ENCODE data around the gene CTSE. TPM values are rescaled to one million over a fixed set of nuclear protein-coding genes. Genes with fewer than 3 reads are reported as not detected.
"Not testable (repeated sequence)": the region's sequence is repeated elsewhere in the genome, so short reads cannot be mapped to it uniquely, and the experiment has no call there.

The CTSE gene
- polyA plus RNA-seq (2013, experiment 1 of 2) = 0.33 TPM
- not detected for polyA plus RNA-seq (2013, experiment 2 of 2)

DNA sequence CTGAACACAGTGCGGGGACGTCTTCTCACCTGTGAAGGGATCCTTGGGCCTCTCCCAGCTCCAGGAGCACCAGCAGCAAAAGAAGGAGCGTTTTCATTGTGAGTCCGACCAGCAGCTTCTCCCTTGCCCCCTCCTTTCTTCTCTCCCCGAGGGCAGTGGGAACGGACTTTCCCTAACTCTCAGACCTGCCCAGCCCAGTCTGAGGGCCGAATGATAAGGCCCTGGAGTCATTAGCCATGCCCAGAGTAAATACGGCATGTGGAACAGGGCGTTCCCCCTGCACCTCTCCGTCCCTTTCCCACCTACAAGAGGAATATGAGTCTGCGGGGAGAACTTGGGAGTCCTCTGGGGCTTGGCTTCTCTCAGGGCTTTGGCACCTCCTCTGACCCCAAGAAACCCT is at the start of gene CTSE:
CTSE (minus strand) TSS at position 201 of the 400 bp plus-strand sequence; CDS start at position 97, 104 bp downstream.
- WGBS, 2 experiments (ENCODE audit: insufficient coverage in 2 of 2) = 94 to 97% methylated on average over 8 to 9 of the region's 11 CpGs
- Histone ChIP-seq H3K4me3 (ENCODE audit: extremely low read depth, insufficient read depth, low read length, poor library complexity, severe bottlenecking) (no peak within 1 kb of the TSS), H3K9me3 (ENCODE audit: control insufficient read depth, low read length) (no peaks in the 10 kb centered on the region), H3K36me3 (ENCODE audit: control insufficient read depth, insufficient read depth, low read length) (no peaks in the 10 kb centered on the region), H3K4me1 (ENCODE audit: control insufficient read depth, insufficient read depth, low read length, poor library complexity, severe bottlenecking) (peaks cover 5% of the 10 kb centered on the region), H3K27ac (ENCODE audit: low read depth, low read length, severe bottlenecking) (no peak within 1 kb of the TSS)

DNA sequence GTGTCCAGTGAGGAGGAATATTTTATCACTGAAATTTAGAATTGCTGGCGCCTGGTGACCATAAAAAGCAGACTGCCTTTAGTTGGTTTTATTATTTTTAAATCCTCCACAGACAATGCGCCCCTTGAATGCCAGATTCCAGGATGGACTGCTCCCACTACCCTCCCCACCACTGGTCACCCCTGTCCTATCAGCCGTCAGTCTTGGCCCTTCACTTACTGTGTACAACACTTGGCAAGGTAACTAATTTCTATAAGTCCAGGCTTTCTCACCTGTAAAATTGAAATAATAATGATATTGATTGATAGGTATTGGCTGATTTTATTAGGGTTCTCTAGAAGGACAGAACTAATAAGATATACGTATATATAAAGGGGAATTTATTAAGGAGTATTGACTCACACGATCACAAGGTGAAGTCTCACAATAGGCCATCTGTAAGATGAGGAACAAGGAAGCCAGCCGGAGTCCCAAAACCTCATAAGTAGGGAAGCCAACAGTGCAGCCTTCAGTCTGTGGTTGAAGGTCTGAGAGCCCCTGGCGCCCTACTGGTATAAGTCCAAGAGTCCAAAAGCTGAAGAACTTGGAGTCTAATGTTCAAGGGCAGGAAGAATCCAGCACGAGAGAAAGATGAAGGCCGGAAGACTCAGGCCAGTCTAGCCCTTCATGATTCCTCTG is 47.1 kb upstream of the CTSE start:
- no peak overlapping the region for H3K4me3 ChIP-seq (ENCODE audit: extremely low read depth, insufficient read depth, low read length, poor library complexity, severe bottlenecking)
- H3K36me3 ChIP-seq (ENCODE audit: control insufficient read depth, insufficient read depth, low read length) = no peaks in the 10 kb centered on the region
- 92 to 96% methylated on average over 6 to 8 of the region's 9 CpGs for WGBS, 2 experiments (ENCODE audit: insufficient coverage in 2 of 2)
- no peaks in the 10 kb centered on the region for H3K4me1 ChIP-seq (ENCODE audit: control insufficient read depth, insufficient read depth, low read length, poor library complexity, severe bottlenecking)
- no peaks in the 10 kb centered on the region for H3K9me3 ChIP-seq (ENCODE audit: control insufficient read depth, low read length)
- no peak overlapping the region for H3K27ac ChIP-seq (ENCODE audit: low read depth, low read length, severe bottlenecking)

DNA sequence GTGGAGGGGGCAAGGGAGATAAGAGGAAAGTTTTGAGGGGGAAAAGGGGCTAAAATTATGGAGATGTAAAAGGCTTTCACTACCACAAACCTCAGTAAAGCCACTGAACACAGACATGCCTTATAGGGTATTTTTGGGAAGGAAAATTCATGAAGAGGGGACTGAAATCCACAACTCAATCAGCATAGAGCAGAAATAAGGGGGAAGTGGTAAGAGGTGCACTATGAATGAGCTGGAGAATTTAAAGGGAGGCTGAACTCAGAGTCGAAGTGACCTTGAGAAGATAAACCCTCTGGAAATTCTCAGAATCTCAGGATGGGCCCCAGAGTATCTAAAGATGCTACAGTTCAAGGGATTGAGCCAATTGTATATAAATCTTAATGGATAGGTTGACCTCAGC is 44.6 kb upstream of the CTSE start:
- 100% methylated on average over 1 of the region's 1 CpG; no CpG with 5 or more reads in 1 of the 2 experiments for WGBS, 2 experiments (ENCODE audit: insufficient coverage in 2 of 2)
- H3K4me1 ChIP-seq (ENCODE audit: control insufficient read depth, insufficient read depth, low read length, poor library complexity, severe bottlenecking) = no peaks in the 10 kb centered on the region
- no peaks in the 10 kb centered on the region for H3K9me3 ChIP-seq (ENCODE audit: control insufficient read depth, low read length)
- no peak overlapping the region for H3K4me3 ChIP-seq (ENCODE audit: extremely low read depth, insufficient read depth, low read length, poor library complexity, severe bottlenecking)
- no peak overlapping the region for H3K27ac ChIP-seq (ENCODE audit: low read depth, low read length, severe bottlenecking)
- no peaks in the 10 kb centered on the region for H3K36me3 ChIP-seq (ENCODE audit: control insufficient read depth, insufficient read depth, low read length)

DNA sequence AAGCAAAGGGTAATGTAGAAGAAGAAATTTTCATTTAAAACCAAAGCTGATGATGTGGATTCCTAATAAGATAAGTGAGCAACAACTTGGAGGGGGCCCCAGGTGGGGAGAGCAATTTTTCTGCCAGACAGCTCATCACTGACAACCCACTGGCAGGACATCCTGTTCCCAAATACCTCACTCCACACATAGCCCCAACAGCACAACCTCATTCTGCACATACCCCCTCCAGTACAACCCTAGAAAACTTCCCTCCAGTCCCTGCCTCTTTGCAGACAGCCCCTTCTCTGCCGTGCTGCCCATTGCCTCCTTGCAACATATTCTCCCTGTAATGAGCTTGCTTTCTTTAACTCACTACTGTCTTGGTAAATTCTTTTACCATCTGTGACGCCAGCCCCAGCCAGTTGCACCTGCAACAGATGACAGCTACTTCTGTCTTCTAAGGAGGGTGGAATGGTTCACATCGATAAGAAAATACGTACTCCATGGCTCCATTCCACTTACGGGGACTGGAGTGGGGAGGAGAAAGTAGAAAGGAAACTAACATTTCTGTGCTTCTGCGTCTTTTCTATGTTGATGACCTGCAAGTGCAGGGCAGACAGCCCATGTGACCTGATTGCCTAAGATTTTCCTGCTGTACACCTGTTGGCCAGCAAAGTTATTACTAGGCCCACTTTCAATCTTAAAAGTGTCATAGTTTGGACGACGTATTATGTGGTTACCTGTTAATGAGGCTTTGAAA is 44.0 kb upstream of the CTSE start:
- no peaks in the 10 kb centered on the region for H3K9me3 ChIP-seq (ENCODE audit: control insufficient read depth, low read length)
- WGBS, 2 experiments (ENCODE audit: insufficient coverage in 2 of 2) = 94 to 96% methylated on average over 5 of the region's 8 CpGs
- H3K4me3 ChIP-seq (ENCODE audit: extremely low read depth, insufficient read depth, low read length, poor library complexity, severe bottlenecking) = no peak overlapping the region
- no peaks in the 10 kb centered on the region for H3K4me1 ChIP-seq (ENCODE audit: control insufficient read depth, insufficient read depth, low read length, poor library complexity, severe bottlenecking)
- H3K27ac ChIP-seq (ENCODE audit: low read depth, low read length, severe bottlenecking) = no peak overlapping the region
- H3K36me3 ChIP-seq (ENCODE audit: control insufficient read depth, insufficient read depth, low read length) = no peaks in the 10 kb centered on the region

DNA sequence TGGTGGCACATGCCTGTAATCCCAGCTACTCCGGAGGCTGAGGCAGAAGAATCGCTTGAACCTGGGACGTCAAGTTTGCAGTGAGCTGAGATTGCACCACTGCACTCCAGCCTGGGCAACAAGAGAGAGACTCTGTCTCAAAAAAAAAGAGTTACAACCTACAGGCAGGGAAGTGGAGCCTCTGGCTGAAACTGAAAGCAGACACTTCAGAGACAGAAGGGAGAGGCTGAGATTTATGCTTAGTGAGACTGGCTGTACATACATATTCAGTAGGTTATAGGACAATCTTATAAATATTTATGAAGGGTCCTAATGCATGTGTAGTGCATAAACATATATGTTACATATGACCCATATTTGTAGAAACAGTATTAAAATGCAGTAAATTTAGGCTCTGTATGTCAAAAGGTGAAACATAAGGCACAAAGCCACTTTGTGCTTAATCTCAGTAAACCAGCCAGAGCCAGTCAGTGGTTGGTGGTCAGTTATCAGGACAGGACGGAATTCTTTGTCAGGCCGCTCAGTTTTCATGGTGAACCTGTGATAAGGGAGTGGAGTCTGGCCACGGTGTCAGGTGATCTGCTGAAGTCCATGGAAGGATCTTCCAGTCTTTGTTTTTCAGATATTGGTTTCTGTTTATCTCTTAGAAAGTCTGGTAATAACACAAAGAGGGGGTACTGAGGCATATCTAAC is 42.9 kb upstream of the CTSE start:
- H3K9me3 ChIP-seq (ENCODE audit: control insufficient read depth, low read length) = no peaks in the 10 kb centered on the region
- no peak overlapping the region for H3K27ac ChIP-seq (ENCODE audit: low read depth, low read length, severe bottlenecking)
- H3K36me3 ChIP-seq (ENCODE audit: control insufficient read depth, insufficient read depth, low read length) = no peaks in the 10 kb centered on the region
- H3K4me1 ChIP-seq (ENCODE audit: control insufficient read depth, insufficient read depth, low read length, poor library complexity, severe bottlenecking) = no peaks in the 10 kb centered on the region
- no peak overlapping the region for H3K4me3 ChIP-seq (ENCODE audit: extremely low read depth, insufficient read depth, low read length, poor library complexity, severe bottlenecking)
- WGBS, 2 experiments (ENCODE audit: insufficient coverage in 2 of 2) = 91 to 92% methylated on average over 4 of the region's 6 CpGs

DNA sequence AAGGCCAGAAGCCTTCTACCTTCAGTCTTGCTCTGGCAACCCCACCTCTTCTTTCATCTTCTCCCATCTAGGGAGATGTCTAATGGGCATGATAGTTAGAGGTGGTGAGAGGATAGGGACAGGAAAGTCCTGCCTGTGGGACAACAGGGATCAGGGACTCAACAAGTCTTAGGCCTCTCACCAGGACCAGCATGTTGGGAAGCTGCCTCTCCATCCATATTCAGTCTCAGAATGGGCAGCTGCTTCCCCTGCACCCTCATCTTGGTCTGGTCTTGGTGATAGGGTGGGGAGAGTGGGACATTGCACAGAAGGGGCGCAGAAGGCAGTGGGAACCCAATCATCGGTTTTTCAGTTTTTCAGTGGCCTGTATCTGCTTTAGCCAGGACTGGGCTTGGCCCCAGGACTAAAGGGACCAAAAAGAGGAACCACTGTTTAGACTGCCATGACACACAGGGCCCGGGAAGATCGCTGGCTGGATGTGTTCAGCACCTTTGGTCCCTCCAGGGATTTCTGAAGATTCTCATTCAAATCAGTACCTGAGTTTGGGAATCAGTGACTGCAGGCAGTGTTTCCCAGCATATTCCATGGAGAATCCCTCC is 42.0 kb upstream of the CTSE start:
- Histone ChIP-seq H3K4me3 (ENCODE audit: extremely low read depth, insufficient read depth, low read length, poor library complexity, severe bottlenecking) (no peak overlapping the region), H3K27ac (ENCODE audit: low read depth, low read length, severe bottlenecking) (no peak overlapping the region), H3K4me1 (ENCODE audit: control insufficient read depth, insufficient read depth, low read length, poor library complexity, severe bottlenecking) (no peaks in the 10 kb centered on the region), H3K9me3 (ENCODE audit: control insufficient read depth, low read length) (no peaks in the 10 kb centered on the region), H3K36me3 (ENCODE audit: control insufficient read depth, insufficient read depth, low read length) (no peaks in the 10 kb centered on the region)
- 83 to 100% methylated on average over 3 to 4 of the region's 4 CpGs for WGBS, 2 experiments (ENCODE audit: insufficient coverage in 2 of 2)

DNA sequence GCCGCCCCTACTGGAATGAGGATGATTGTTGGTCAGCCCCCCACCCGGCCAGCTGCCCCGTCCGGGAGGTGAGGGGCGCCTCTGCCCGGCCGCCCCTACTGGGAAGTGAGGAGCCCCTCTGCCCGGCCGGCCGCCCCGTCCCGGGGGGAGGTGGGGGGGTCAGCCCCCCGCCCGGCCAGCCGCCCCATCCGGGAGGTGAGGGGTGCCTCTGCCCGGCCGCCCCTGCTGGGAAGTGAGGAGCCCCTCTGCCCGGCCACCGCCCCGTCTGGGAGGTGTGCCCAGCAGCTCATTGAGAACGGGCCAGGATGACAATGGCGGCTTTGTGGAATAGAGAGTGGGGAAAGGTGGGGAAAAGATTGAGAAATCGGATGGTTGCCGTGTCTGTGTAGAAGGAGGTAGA is 40.8 kb upstream of the CTSE start:
- H3K9me3 ChIP-seq (ENCODE audit: control insufficient read depth, low read length); H3K36me3 ChIP-seq (ENCODE audit: control insufficient read depth, insufficient read depth, low read length); H3K27ac ChIP-seq (ENCODE audit: low read depth, low read length, severe bottlenecking); H3K4me3 ChIP-seq (ENCODE audit: extremely low read depth, insufficient read depth, low read length, poor library complexity, severe bottlenecking); H3K4me1 ChIP-seq (ENCODE audit: control insufficient read depth, insufficient read depth, low read length, poor library complexity, severe bottlenecking): not testable (repeated sequence)
- 99 to 100% methylated on average over 6 to 10 of the region's 25 CpGs for WGBS, 2 experiments (ENCODE audit: insufficient coverage in 2 of 2)

DNA sequence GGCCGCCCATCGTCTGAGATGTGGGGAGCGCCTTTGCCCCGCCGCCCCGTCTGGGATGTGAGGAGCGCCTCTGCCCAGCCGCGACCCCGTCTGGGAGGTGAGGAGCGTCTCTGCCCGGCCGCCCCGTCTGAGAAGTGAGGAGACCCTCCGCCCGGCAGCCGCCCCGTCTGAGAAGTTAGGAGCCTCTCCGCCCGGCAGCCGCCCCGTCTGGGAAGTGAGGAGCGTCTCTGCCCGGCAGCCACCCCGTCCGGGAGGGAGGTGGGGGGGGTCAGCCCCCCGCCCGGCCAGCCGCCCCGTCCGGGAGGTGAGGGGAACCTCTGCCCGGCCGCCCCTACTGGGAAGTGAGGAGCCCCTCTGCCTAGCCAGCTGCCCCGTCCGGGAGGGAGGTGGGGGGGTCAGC is 40.3 kb upstream of the CTSE start:
- not testable (repeated sequence) for H3K4me1 ChIP-seq (ENCODE audit: control insufficient read depth, insufficient read depth, low read length, poor library complexity, severe bottlenecking); H3K36me3 ChIP-seq (ENCODE audit: control insufficient read depth, insufficient read depth, low read length); H3K4me3 ChIP-seq (ENCODE audit: extremely low read depth, insufficient read depth, low read length, poor library complexity, severe bottlenecking); H3K27ac ChIP-seq (ENCODE audit: low read depth, low read length, severe bottlenecking); H3K9me3 ChIP-seq (ENCODE audit: control insufficient read depth, low read length)
- WGBS, 2 experiments (ENCODE audit: insufficient coverage in 2 of 2) = 96% methylated on average over 16 of the region's 35 CpGs; no CpG with 5 or more reads in 1 of the 2 experiments

DNA sequence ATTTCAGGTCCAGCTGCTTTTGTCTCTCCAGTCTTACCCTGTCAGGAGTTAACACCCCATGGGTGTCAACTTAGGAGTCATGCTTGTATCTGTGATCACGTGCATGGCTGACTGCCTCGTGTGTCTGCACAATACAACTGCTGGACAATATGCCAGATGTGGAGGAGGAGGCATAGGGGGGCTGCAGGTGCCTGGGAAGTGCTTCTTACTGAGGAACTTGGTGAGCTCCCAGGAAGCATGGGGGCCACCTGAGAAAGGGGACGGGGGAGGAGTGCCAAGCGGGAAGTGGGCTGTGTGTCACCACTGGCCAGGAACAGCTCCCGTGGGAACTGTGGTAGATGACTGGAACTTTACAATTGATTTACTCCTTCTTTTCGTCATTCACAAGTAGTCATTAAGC is 38.8 kb upstream of the CTSE start:
- Histone ChIP-seq H3K9me3 (ENCODE audit: control insufficient read depth, low read length) (no peaks in the 10 kb centered on the region), H3K27ac (ENCODE audit: low read depth, low read length, severe bottlenecking) (no peak overlapping the region), H3K4me1 (ENCODE audit: control insufficient read depth, insufficient read depth, low read length, poor library complexity, severe bottlenecking) (no peaks in the 10 kb centered on the region), H3K36me3 (ENCODE audit: control insufficient read depth, insufficient read depth, low read length) (no peaks in the 10 kb centered on the region), H3K4me3 (ENCODE audit: extremely low read depth, insufficient read depth, low read length, poor library complexity, severe bottlenecking) (no peak overlapping the region)
- WGBS, 2 experiments (ENCODE audit: insufficient coverage in 2 of 2) = 94 to 95% methylated on average over 4 to 6 of the region's 6 CpGs

DNA sequence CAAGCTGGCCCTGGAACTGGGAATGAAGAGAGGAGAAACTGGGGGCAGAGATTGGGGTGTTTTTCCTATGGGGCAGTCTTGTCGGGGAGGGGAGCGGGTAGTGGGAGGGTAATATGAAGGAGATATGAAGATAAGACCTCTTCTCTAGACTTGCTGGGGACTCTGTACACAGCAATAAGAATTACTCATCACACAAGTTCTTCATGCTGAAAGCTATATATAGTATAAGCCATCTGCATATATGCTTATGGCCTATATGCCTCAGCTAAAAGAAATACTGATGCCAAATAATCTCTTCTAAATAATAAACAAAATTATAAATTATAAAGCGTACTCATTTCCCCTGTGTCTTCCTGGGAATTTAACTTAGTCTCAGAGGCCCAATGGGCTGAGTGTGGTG is 37.1 kb upstream of the CTSE start:
- no peaks in the 10 kb centered on the region for H3K4me1 ChIP-seq (ENCODE audit: control insufficient read depth, insufficient read depth, low read length, poor library complexity, severe bottlenecking)
- no peak overlapping the region for H3K27ac ChIP-seq (ENCODE audit: low read depth, low read length, severe bottlenecking)
- no peak overlapping the region for H3K4me3 ChIP-seq (ENCODE audit: extremely low read depth, insufficient read depth, low read length, poor library complexity, severe bottlenecking)
- H3K9me3 ChIP-seq (ENCODE audit: control insufficient read depth, low read length) = no peaks in the 10 kb centered on the region
- WGBS, 2 experiments (ENCODE audit: insufficient coverage in 2 of 2) = 100% methylated on average over 1 of the region's 3 CpGs; no CpG with 5 or more reads in 1 of the 2 experiments
- H3K36me3 ChIP-seq (ENCODE audit: control insufficient read depth, insufficient read depth, low read length) = no peaks in the 10 kb centered on the region
